WI38 (cell line): ENCODE results near the gene GBX1.
A peak's percentile ranks its signal among the peaks of the same experiment; 100 is the strongest.

ENCODE experiments used
- H3K4me3 ChIP-seq: 2 replicates; pipeline ENCODE4 v1.5.1; 2011; ENCODE audit warnings: low read depth, mild to moderate bottlenecking, control low read depth, low read length
- CTCF ChIP-seq: IDR thresholded peaks from 2 replicates; pipeline ENCODE4 v1.5.1; 2012; ENCODE audit warnings: low read depth, mild to moderate bottlenecking, control low read depth, low read length

GBX1 gene

DNA sequence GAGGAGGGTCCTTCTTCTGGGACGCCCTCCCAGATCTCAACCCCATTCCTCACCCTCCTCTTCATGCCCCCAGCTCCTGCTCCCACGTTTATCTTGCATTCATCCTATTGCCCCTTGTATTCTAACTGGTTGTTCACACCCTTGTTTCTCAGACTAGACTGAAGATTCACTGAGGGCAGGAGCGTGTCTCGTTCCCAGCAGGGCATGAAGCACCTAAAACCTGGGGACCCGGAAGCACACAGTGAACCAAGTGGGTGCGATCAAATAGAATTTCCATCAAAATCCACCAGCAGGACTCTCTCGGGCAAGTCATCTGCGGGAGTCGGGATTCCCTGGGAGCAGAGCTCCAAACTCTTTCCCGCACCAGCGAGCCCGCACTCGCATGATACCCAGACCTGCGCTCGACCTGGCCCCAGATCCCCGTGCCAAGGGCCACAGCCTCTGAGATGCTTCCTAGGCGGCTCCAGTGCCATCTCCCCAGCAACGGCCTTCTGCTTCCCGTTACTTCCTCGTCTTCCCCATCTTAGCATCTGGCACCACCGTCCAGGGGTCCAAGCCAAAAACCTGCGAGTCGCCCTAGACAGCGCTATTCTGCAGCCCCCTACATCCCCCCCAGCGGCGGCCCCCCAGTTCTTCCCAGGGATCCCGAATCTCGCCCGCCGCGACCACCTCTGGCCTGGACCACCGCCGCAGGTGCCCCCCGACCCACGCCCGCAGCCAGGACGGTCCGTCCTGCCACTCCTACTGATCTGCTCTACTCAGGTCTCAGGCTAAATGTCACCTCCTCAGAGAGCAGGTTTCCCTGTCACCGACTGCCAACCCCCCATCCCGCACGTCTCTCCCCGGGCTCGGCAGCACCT lies 6.1 kb upstream of the GBX1 start:
- H3K4me3 ChIP-seq = no peak overlapping the region
- no peak for TF ChIP-seq CTCF

GRCh38 chr7:151172273-151173141 lies 5.0 kb upstream of the GBX1 start:
- peak; percentile 100 for TF ChIP-seq CTCF
- H3K4me3 ChIP-seq = no peak overlapping the region

- no peak overlapping the region for H3K4me3 ChIP-seq
- TF ChIP-seq CTCF = no peak
Measured at GRCh38 chr7:151168787-151169162, 1.3 kb upstream of the GBX1 start.

DNA sequence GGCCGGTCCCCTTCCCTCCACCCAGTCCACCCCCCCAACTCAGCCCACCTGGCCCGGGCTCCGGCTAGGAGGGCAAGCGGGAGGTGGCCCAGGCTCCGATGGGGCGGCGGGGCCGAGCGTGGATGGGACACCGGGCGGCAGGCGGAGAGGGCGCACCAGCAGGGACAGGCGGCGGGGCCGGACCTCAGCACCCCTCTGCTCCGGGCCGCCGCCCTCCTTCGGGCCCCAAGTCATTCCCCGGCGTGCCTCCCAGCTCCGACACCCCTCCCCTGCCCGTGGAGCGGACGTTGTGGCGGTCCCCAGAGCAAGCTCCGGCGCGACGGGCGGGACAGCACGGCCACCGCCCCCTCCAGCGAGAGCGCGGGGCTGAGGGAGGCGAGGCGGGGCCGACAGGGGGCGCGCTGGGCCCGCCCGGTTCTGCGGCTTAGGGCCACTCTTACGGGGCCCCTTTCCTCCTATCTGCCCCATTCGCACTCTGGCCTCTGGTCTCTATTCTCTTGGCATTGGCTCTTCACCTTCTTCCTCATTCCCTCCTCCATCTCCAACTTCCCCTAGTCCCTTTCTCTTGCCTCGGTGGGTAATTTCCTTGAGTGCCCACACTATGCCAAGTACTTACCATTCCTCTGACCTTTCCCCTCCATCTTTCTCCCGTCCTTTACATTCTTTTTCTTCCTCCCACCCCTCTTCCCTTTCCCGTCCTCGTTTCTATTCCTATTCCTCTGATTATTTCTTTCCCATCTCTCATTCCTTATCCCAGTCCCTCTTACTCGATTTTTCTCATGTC lies 701 bp upstream of the GBX1 start:
- H3K4me3 ChIP-seq = no peak overlapping the region
- TF ChIP-seq CTCF = peak; percentile 29; the same call in 1 of the 2 replicates

GRCh38 chr7:151166629-151167196 lies 781 bp downstream of the GBX1 start:
- TF ChIP-seq CTCF = no peak
- no peak overlapping the region for H3K4me3 ChIP-seq

DNA sequence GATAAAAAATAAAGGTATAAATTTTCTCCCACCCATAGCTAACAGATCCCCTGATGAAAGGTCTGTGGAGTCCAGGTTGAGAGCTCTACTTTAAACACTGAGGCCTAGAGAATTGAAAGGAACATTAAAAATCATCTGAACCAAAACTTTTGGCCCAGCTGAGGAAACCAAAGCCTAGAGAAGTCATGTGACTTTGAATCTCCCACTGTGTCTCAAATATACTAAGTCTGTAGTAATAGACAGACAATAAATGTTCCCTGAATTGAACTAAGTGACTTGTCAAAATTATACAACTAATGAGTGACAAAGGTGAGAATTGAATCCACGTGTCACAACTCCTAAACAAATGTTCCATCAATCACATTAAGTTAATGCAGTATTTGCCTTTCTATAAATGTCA lies 5.7 kb downstream of the GBX1 start:
- H3K4me3 ChIP-seq = no peak overlapping the region
- no peak for TF ChIP-seq CTCF
